ENCODE measurements around the gene CCND1. TPM values are rescaled to one million over a fixed set of nuclear protein-coding genes. Genes with fewer than 3 reads are reported as not detected.
"Not testable (repeated sequence)": the region's sequence is repeated elsewhere in the genome, so short reads cannot be mapped to it uniquely, and the experiment has no call there.

Gene CCND1
- total RNA-seq, 3 donors from 2014 or later: 26.1 to 31.9 (median 28.1) TPM

GRCh38 chr11:69611548-69612526 is 29.1 kb upstream of the CCND1 start:
- DNase-seq: no peak

GRCh38 chr11:69613594-69613993 is 27.4 kb upstream of the CCND1 start:
- H3K4me3 Mint-ChIP-seq: no peak overlapping the region
- H3K27me3 Mint-ChIP-seq (ENCODE audit: low read depth): peaks cover 13% of the 10 kb centered on the region
- H3K9me3 Mint-ChIP-seq: peaks cover 9% of the 10 kb centered on the region
- H3K4me1 Mint-ChIP-seq (ENCODE audit: low read depth): no peaks in the 10 kb centered on the region
- DNase-seq (no peak), ATAC-seq (no peak)
- H3K36me3 Mint-ChIP-seq (ENCODE audit: insufficient read depth): no peaks in the 10 kb centered on the region

More at GRCh38 chr11:69611548-69612526, 29.1 kb upstream of the CCND1 start:
- Mint-ChIP-seq H3K4me3 (no peak overlapping the region), H3K4me1 (ENCODE audit: low read depth) (no peaks in the 10 kb centered on the region), H3K27me3 (ENCODE audit: low read depth) (peaks cover 14% of the 10 kb centered on the region), H3K9me3 (peaks cover 16% of the 10 kb centered on the region), H3K36me3 (ENCODE audit: insufficient read depth) (no peaks in the 10 kb centered on the region)
- no peak for ATAC-seq

GRCh38 chr11:69614085-69614484 is 26.9 kb upstream of the CCND1 start:
- H3K27me3 Mint-ChIP-seq (ENCODE audit: low read depth): peaks cover 15% of the 10 kb centered on the region

GRCh38 chr11:69615545-69616278 is 25.2 kb upstream of the CCND1 start:
- Mint-ChIP-seq H3K4me1 (ENCODE audit: low read depth) (no peaks in the 10 kb centered on the region), H3K9me3 (no peaks in the 10 kb centered on the region), H3K36me3 (ENCODE audit: insufficient read depth) (no peaks in the 10 kb centered on the region), H3K27me3 (ENCODE audit: low read depth) (peaks cover 15% of the 10 kb centered on the region), H3K4me3 (no peak overlapping the region)
- DNase-seq: no peak
- no peak for ATAC-seq

More at GRCh38 chr11:69614085-69614484, 26.9 kb upstream of the CCND1 start:
- DNase-seq (no peak), ATAC-seq (no peak)
- Mint-ChIP-seq H3K9me3 (peaks cover 4% of the 10 kb centered on the region), H3K36me3 (ENCODE audit: insufficient read depth) (no peaks in the 10 kb centered on the region), H3K4me1 (ENCODE audit: low read depth) (no peaks in the 10 kb centered on the region), H3K4me3 (no peak overlapping the region)

- no peak for DNase-seq
- Mint-ChIP-seq H3K27me3 (ENCODE audit: low read depth) (peaks cover 15% of the 10 kb centered on the region), H3K4me1 (ENCODE audit: low read depth) (no peaks in the 10 kb centered on the region), H3K36me3 (ENCODE audit: insufficient read depth) (no peaks in the 10 kb centered on the region), H3K4me3 (no peak overlapping the region), H3K9me3 (no peaks in the 10 kb centered on the region)
- ATAC-seq: no peak
These were observed 23.7 kb upstream of the CCND1 start for GRCh38 chr11:69617220-69617619.

- no peak for ATAC-seq
- no peak for DNase-seq
- no peaks in the 10 kb centered on the region for H3K36me3 Mint-ChIP-seq (ENCODE audit: insufficient read depth)
These were observed 23.3 kb upstream of the CCND1 start for GRCh38 chr11:69617682-69618081.

GRCh38 chr11:69618237-69618636 is 22.7 kb upstream of the CCND1 start:
- Mint-ChIP-seq H3K36me3 (ENCODE audit: insufficient read depth) (no peaks in the 10 kb centered on the region), H3K4me3 (no peak overlapping the region), H3K27me3 (ENCODE audit: low read depth) (peaks cover 14% of the 10 kb centered on the region), H3K4me1 (ENCODE audit: low read depth) (no peaks in the 10 kb centered on the region), H3K9me3 (no peaks in the 10 kb centered on the region)
- DNase-seq (no peak), ATAC-seq (no peak)

More at GRCh38 chr11:69617682-69618081, 23.3 kb upstream of the CCND1 start:
- Mint-ChIP-seq H3K27me3 (ENCODE audit: low read depth) (peaks cover 14% of the 10 kb centered on the region), H3K9me3 (no peaks in the 10 kb centered on the region), H3K4me1 (ENCODE audit: low read depth) (no peaks in the 10 kb centered on the region), H3K4me3 (no peak overlapping the region)

GRCh38 chr11:69620683-69621290 is 20.2 kb upstream of the CCND1 start:
- no peaks in the 10 kb centered on the region for H3K9me3 Mint-ChIP-seq
- peaks cover 18% of the 10 kb centered on the region for H3K27me3 Mint-ChIP-seq (ENCODE audit: low read depth)
- DNase-seq (no peak), ATAC-seq (no peak)
- H3K4me1 Mint-ChIP-seq (ENCODE audit: low read depth): no peaks in the 10 kb centered on the region
- no peak overlapping the region for H3K4me3 Mint-ChIP-seq
- no peaks in the 10 kb centered on the region for H3K36me3 Mint-ChIP-seq (ENCODE audit: insufficient read depth)

- H3K27me3 Mint-ChIP-seq (ENCODE audit: low read depth): peaks cover 22% of the 10 kb centered on the region
- DNase-seq: not testable (repeated sequence)
These were observed 18.8 kb upstream of the CCND1 start for GRCh38 chr11:69622097-69622681.

GRCh38 chr11:69624293-69624692 is 16.7 kb upstream of the CCND1 start:
- Mint-ChIP-seq H3K4me1 (ENCODE audit: low read depth) (no peaks in the 10 kb centered on the region), H3K27me3 (ENCODE audit: low read depth) (peaks cover 19% of the 10 kb centered on the region), H3K36me3 (ENCODE audit: insufficient read depth) (no peaks in the 10 kb centered on the region), H3K9me3 (peaks cover under 1% of the 10 kb centered on the region), H3K4me3 (no peak overlapping the region)
- ATAC-seq (no peak), DNase-seq (no peak)

More at GRCh38 chr11:69622097-69622681, 18.8 kb upstream of the CCND1 start:
- not testable (repeated sequence) for H3K36me3 Mint-ChIP-seq (ENCODE audit: insufficient read depth); ATAC-seq; H3K4me3 Mint-ChIP-seq; H3K9me3 Mint-ChIP-seq; H3K4me1 Mint-ChIP-seq (ENCODE audit: low read depth)

- no peak for DNase-seq
- no peak overlapping the region for H3K4me3 Mint-ChIP-seq
- H3K4me1 Mint-ChIP-seq (ENCODE audit: low read depth): no peaks in the 10 kb centered on the region
- H3K27me3 Mint-ChIP-seq (ENCODE audit: low read depth): peaks cover 21% of the 10 kb centered on the region
- peaks cover 8% of the 10 kb centered on the region for H3K9me3 Mint-ChIP-seq
- H3K36me3 Mint-ChIP-seq (ENCODE audit: insufficient read depth): no peaks in the 10 kb centered on the region
- ATAC-seq: no peak
These were observed 15.5 kb upstream of the CCND1 start for GRCh38 chr11:69625476-69625875.

GRCh38 chr11:69627551-69627950 is 13.4 kb upstream of the CCND1 start:
- DNase-seq: no peak
- H3K27me3 Mint-ChIP-seq (ENCODE audit: low read depth): peaks cover 24% of the 10 kb centered on the region
- no peak overlapping the region for H3K4me3 Mint-ChIP-seq
- no peaks in the 10 kb centered on the region for H3K36me3 Mint-ChIP-seq (ENCODE audit: insufficient read depth)
- H3K9me3 Mint-ChIP-seq: peaks cover 8% of the 10 kb centered on the region
- no peak for ATAC-seq
- no peaks in the 10 kb centered on the region for H3K4me1 Mint-ChIP-seq (ENCODE audit: low read depth)

GRCh38 chr11:69630017-69630416 is 10.9 kb upstream of the CCND1 start:
- H3K27me3 Mint-ChIP-seq (ENCODE audit: low read depth): peaks cover 26% of the 10 kb centered on the region
- H3K4me1 Mint-ChIP-seq (ENCODE audit: low read depth): no peaks in the 10 kb centered on the region
- peak in 1 of 2 donors; percentile 37 for ATAC-seq
- no peak overlapping the region for H3K4me3 Mint-ChIP-seq
- no peak for DNase-seq
- H3K9me3 Mint-ChIP-seq: peaks cover 8% of the 10 kb centered on the region
- no peaks in the 10 kb centered on the region for H3K36me3 Mint-ChIP-seq (ENCODE audit: insufficient read depth)

- DNase-seq: no peak
- no peak for ATAC-seq
- H3K9me3 Mint-ChIP-seq: peaks cover 8% of the 10 kb centered on the region
- no peaks in the 10 kb centered on the region for H3K36me3 Mint-ChIP-seq (ENCODE audit: insufficient read depth)
- H3K27me3 Mint-ChIP-seq (ENCODE audit: low read depth): peaks cover 28% of the 10 kb centered on the region
- no peak overlapping the region for H3K4me3 Mint-ChIP-seq
- H3K4me1 Mint-ChIP-seq (ENCODE audit: low read depth): no peaks in the 10 kb centered on the region
These were observed 10.5 kb upstream of the CCND1 start for GRCh38 chr11:69630424-69630823.

Data from activated T-cell treated with anti-CD3 and anti-CD28 coated beads, Interleukin-2, amount 50 U/mL, for 4 hours (primary cell).